Neutrophil (primary cell): ENCODE results near the gene RPLP1.

Experiments
- H3K27ac ChIP-seq: fragments of 200-600 bp; sonication (generic); 2 replicates; pipeline ENCODE4 v1.5.1; 2016; ENCODE audit warnings: mild to moderate bottlenecking, moderate library complexity
- H3K27me3 ChIP-seq: fragments of 200-600 bp; sonication (generic); 2 replicates; pipeline ENCODE4 v1.6.0; 2016; ENCODE audit warnings: mild to moderate bottlenecking
- H3K36me3 ChIP-seq: fragments of 200-600 bp; sonication (generic); 2 replicates; pipeline ENCODE4 v1.5.1; 2017
- H3K4me1 ChIP-seq, 2 experiments: fragments of 200-600 bp in 1 of 2; sonication (generic) in 1 of 2; 1 replicate in 1 of 2; 2 replicates in 1 of 2; pipeline versions ENCODE4 v1.5.1 to v1.6.1; 2013 to 2016; ENCODE audit warnings: low read depth in 1 of 2, low read length in 1 of 2, mild to moderate bottlenecking in 1 of 2, moderate library complexity in 1 of 2; ENCODE audit not compliant: control insufficient read depth in 1 of 2, insufficient read depth in 1 of 2
- H3K4me3 ChIP-seq, 2 experiments: fragments of 200-600 bp in 1 of 2; sonication (generic) in 1 of 2; 1 replicate in 1 of 2; 2 replicates in 1 of 2; pipeline ENCODE4 v1.5.1; 2013 to 2016; ENCODE audit warnings: low read depth in 1 of 2, low read length in 1 of 2, mild to moderate bottlenecking in 1 of 2, moderate library complexity in 1 of 2
- H3K9me3 ChIP-seq: fragments of 200-600 bp; sonication (generic); 2 replicates; pipeline ENCODE4 v1.5.1; 2016
- CTCF ChIP-seq: fragments of 200-600 bp; sonication (generic); IDR thresholded peaks from 2 replicates; pipeline ENCODE4 v1.5.1; 2016; ENCODE audit warnings: antibody characterized with exemption

RPLP1 gene

GRCh38 chr15:69480932-69481331, 28.3 kb downstream of the RPLP1 start:
- Histone ChIP-seq H3K4me1 (no peaks in the 10 kb centered on the region), H3K27ac (no peak overlapping the region), H3K27me3 (peaks cover 14% of the 10 kb centered on the region), H3K36me3 (no peaks in the 10 kb centered on the region), H3K9me3 (no peaks in the 10 kb centered on the region), H3K4me3 (no peak overlapping the region)
- TF ChIP-seq CTCF: no peak

GRCh38 chr15:69482686-69483256, 30.2 kb downstream of the RPLP1 start:
- TF ChIP-seq CTCF: no peak
- Histone ChIP-seq H3K27ac (no peak overlapping the region), H3K36me3 (no peaks in the 10 kb centered on the region), H3K9me3 (no peaks in the 10 kb centered on the region), H3K4me1 (no peaks in the 10 kb centered on the region), H3K27me3 (peaks cover 14% of the 10 kb centered on the region), H3K4me3 (no peak overlapping the region)

- Histone ChIP-seq H3K36me3 (no peaks in the 10 kb centered on the region), H3K4me1 (no peaks in the 10 kb centered on the region), H3K4me3 (no peak overlapping the region), H3K27ac (no peak overlapping the region), H3K9me3 (no peaks in the 10 kb centered on the region), H3K27me3 (no peaks in the 10 kb centered on the region)
- no peak for TF ChIP-seq CTCF
Observed at GRCh38 chr15:69484837-69485236, 32.2 kb downstream of the RPLP1 start.

GRCh38 chr15:69486481-69487110, 34.0 kb downstream of the RPLP1 start:
- no peaks in the 10 kb centered on the region for H3K4me1 ChIP-seq
- H3K4me3 ChIP-seq: no peak overlapping the region
- no peak overlapping the region for H3K27ac ChIP-seq
- H3K9me3 ChIP-seq: no peaks in the 10 kb centered on the region
- H3K27me3 ChIP-seq: no peaks in the 10 kb centered on the region
- no peaks in the 10 kb centered on the region for H3K36me3 ChIP-seq
- no peak for TF ChIP-seq CTCF

- H3K9me3 ChIP-seq: no peaks in the 10 kb centered on the region
- H3K4me1 ChIP-seq: no peaks in the 10 kb centered on the region
Observed at GRCh38 chr15:69489073-69489571, 36.5 kb downstream of the RPLP1 start.

More at GRCh38 chr15:69489073-69489571, 36.5 kb downstream of the RPLP1 start:
- no peaks in the 10 kb centered on the region for H3K27me3 ChIP-seq
- no peaks in the 10 kb centered on the region for H3K36me3 ChIP-seq
- no peak for TF ChIP-seq CTCF
- no peak overlapping the region for H3K27ac ChIP-seq
- no peak overlapping the region for H3K4me3 ChIP-seq
